Adrenal gland (tissue), 5 donors: Measurements from ENCODE around the gene PHETA2.

Source experiments
- CTCF ChIP-seq, 6 experiments: fragments of 450-650 bp in 4 of 6; fragments of 200-600 bp in 2 of 6; sonication (generic) in 1 of 6; IDR thresholded peaks; 1 replicate in 5 of 6; 2 replicates in 1 of 6; pipeline versions ENCODE4 v1.5.1 to v1.8.0; 2016 to 2021; ENCODE audit warnings: antibody characterized with exemption in 6 of 6, mild to moderate bottlenecking in 2 of 6, moderate library complexity in 1 of 6
- POLR2A ChIP-seq, 2 donors: fragments of 450-650 bp; IDR thresholded peaks; one replicate each; pipeline ENCODE4 v1.6.1; 2017; ENCODE audit warnings: antibody characterized with exemption in 2 of 2, mild to moderate bottlenecking in 2 of 2, moderate library complexity in 1 of 2
- donor health status: DM: no; HTN: no; CAD: no.

DNA sequence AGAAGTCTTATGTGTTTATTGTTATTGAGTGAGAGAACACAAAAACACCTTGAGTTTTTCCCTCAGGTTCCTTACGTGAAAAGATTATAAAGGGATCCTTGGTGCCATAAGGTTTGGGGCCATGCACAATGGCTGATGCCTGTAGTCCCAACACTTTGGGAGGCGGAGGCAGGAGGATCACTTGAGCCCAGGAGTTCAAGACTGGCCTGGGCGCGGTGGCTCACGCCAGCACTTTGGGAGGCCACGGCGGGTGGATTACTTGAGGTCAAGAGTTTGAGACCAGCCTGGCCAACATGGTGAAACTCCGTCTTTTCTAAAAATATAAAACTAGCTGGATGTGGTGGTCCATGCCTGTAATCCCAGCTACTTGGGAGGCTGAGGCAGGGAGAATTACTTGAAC, 10.8 kb downstream of the PHETA2 start:
- TF ChIP-seq CTCF (IDR thresholded peaks at IDR 0.05) = no peak
- TF ChIP-seq POLR2A (IDR thresholded peaks at IDR 0.05) = no peak
